OCI-LY7 (cell line): ENCODE results near the gene CEP63.

Experiments
- CTCF ChIP-seq: fragments of 200-600 bp; sonication (generic); conservative IDR thresholded peaks from 2 replicates; pipeline ENCODE4 v1.5.1; 2014; ENCODE audit warnings: mild to moderate bottlenecking, antibody characterized with exemption, low read length, moderate library complexity, mixed read lengths
- EZH2phosphoT487 ChIP-seq: fragments of 200-600 bp; sonication (generic); IDR thresholded peaks from 2 replicates; pipeline ENCODE4 v1.6.1; 2018; ENCODE audit warnings: low read depth, borderline replicate concordance, mild to moderate bottlenecking, mixed run types, antibody characterized with exemption, low read length, moderate library complexity, mixed read lengths

GRCh38 chr3:134458406-134458945 is 27.4 kb upstream of the CEP63 start:
- TF ChIP-seq CTCF (no peak), EZH2phosphoT487 (no peak)
